Thyroid gland (tissue), 4 donors: ENCODE results near the gene RDH13.

Experiments
- POLR2A ChIP-seq, 2 donors: fragments of 450-650 bp; IDR thresholded peaks; one replicate each; pipeline ENCODE4 v1.6.1; 2017; ENCODE audit warnings: antibody characterized with exemption in 2 of 2, mild to moderate bottlenecking in 2 of 2, moderate library complexity in 1 of 2
- TF ChIP-seq, protein P1 (sequence below), 6 experiments: fragments of 200-600 bp in 3 of 6; fragments of 450-650 bp in 3 of 6; sonication (generic) in 3 of 6; IDR thresholded peaks; one replicate each; pipeline ENCODE4 v1.5.1; 2016 to 2019; ENCODE audit warnings: antibody characterized with exemption in 6 of 6, mild to moderate bottlenecking in 2 of 6, inconsistent platforms in 1 of 6, moderate library complexity in 1 of 6

DNA sequence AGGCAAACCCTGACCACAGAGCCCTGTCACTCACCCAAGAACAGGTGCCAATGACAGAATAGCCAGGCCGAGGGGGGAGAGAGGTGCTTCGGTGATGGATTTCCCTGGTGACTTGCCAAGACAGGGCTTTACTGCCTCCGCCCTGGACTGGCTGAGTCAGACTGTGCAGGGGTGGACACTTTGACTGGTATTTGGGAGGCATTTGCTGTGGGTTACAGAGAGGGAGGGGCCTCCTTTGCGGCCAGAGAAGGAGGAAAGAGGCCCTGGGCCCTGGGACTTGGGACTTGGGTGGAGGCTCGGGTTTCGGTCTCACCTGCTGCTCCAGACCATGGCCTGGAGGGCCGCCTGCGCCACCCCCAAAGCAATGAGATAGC lies 8.2 kb upstream of the RDH13 start:
- TF ChIP-seq POLR2A (IDR thresholded peaks at IDR 0.05): no peak
- TF ChIP-seq, protein P1, sequence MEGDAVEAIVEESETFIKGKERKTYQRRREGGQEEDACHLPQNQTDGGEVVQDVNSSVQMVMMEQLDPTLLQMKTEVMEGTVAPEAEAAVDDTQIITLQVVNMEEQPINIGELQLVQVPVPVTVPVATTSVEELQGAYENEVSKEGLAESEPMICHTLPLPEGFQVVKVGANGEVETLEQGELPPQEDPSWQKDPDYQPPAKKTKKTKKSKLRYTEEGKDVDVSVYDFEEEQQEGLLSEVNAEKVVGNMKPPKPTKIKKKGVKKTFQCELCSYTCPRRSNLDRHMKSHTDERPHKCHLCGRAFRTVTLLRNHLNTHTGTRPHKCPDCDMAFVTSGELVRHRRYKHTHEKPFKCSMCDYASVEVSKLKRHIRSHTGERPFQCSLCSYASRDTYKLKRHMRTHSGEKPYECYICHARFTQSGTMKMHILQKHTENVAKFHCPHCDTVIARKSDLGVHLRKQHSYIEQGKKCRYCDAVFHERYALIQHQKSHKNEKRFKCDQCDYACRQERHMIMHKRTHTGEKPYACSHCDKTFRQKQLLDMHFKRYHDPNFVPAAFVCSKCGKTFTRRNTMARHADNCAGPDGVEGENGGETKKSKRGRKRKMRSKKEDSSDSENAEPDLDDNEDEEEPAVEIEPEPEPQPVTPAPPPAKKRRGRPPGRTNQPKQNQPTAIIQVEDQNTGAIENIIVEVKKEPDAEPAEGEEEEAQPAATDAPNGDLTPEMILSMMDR (IDR thresholded peaks at IDR 0.05): no peak
